ENCODE data around the gene NOL4L.
"Not testable (repeated sequence)": the region's sequence is repeated elsewhere in the genome, so short reads cannot be mapped to it uniquely, and the experiment has no call there.

The NOL4L gene

GRCh38 chr20:32596681-32597252 is 11.6 kb upstream of the NOL4L start:
- in situ Hi-C loops (cut with MboI; ENCODE audit: low sequenced_read_pairs), result no loop called here

GRCh38 chr20:32595143-32595542 is 10.0 kb upstream of the NOL4L start:
- in situ Hi-C loops (cut with MboI; ENCODE audit: low sequenced_read_pairs), result no loop called here

GRCh38 chr20:32594669-32595068 is 9.5 kb upstream of the NOL4L start:
- in situ Hi-C loops (cut with MboI; ENCODE audit: low sequenced_read_pairs), result not testable (repeated sequence)

- in situ Hi-C loops (cut with MboI; ENCODE audit: low sequenced_read_pairs), result no loop called here
Observed at GRCh38 chr20:32594204-32594603, 9.1 kb upstream of the NOL4L start.

GRCh38 chr20:32592616-32593015 is 7.5 kb upstream of the NOL4L start:
- in situ Hi-C loops (cut with MboI; ENCODE audit: low sequenced_read_pairs), result not testable (repeated sequence)

GRCh38 chr20:32592022-32592421 is 6.9 kb upstream of the NOL4L start:
- in situ Hi-C loops (cut with MboI; ENCODE audit: low sequenced_read_pairs), result no loop called here

GRCh38 chr20:32589769-32590168 is 4.6 kb upstream of the NOL4L start:
- in situ Hi-C loops (cut with MboI; ENCODE audit: low sequenced_read_pairs), result no loop called here

- in situ Hi-C loops (cut with MboI; ENCODE audit: low sequenced_read_pairs), result no loop called here
Observed at GRCh38 chr20:32589256-32589655, 4.1 kb upstream of the NOL4L start.

- in situ Hi-C loops (cut with MboI; ENCODE audit: low sequenced_read_pairs), result no loop called here
Observed at GRCh38 chr20:32588040-32588439, 2.9 kb upstream of the NOL4L start.

- in situ Hi-C loops (cut with MboI; ENCODE audit: low sequenced_read_pairs), result no loop called here
Observed at GRCh38 chr20:32586291-32586690, 1.2 kb upstream of the NOL4L start.

- in situ Hi-C loops (cut with MboI; ENCODE audit: low sequenced_read_pairs), result no loop called here
Observed at GRCh38 chr20:32585586-32586127, 524 bp upstream of the NOL4L start.

- in situ Hi-C loops (cut with MboI; ENCODE audit: low sequenced_read_pairs), result no loop called here
Observed at GRCh38 chr20:32583581-32584070, 1.5 kb downstream of the NOL4L start.

- in situ Hi-C loops (cut with MboI; ENCODE audit: low sequenced_read_pairs), result no loop called here
Observed at GRCh38 chr20:32582659-32583580, 2.2 kb downstream of the NOL4L start.

GRCh38 chr20:32581839-32582658 is 3.1 kb downstream of the NOL4L start:
- in situ Hi-C loops (cut with MboI; ENCODE audit: low sequenced_read_pairs), result no loop called here

- in situ Hi-C loops (cut with MboI; ENCODE audit: low sequenced_read_pairs), result no loop called here
Observed at GRCh38 chr20:32580970-32581838, 3.9 kb downstream of the NOL4L start.

- in situ Hi-C loops (cut with MboI; ENCODE audit: low sequenced_read_pairs), result no loop called here
Observed at GRCh38 chr20:32580219-32580969, 4.7 kb downstream of the NOL4L start.

GRCh38 chr20:32578840-32579390 is 6.2 kb downstream of the NOL4L start:
- in situ Hi-C loops (cut with MboI; ENCODE audit: low sequenced_read_pairs), result no loop called here

GRCh38 chr20:32578062-32578461 is 7.1 kb downstream of the NOL4L start:
- in situ Hi-C loops (cut with MboI; ENCODE audit: low sequenced_read_pairs), result not testable (repeated sequence)

- in situ Hi-C loops (cut with MboI; ENCODE audit: low sequenced_read_pairs), result no loop called here
Observed at GRCh38 chr20:32577657-32578056, 7.5 kb downstream of the NOL4L start.

All from hTERT RPE-1 (cell line).